ENCODE results near the gene MYCBPAP. TPM values are rescaled to one million over a fixed set of nuclear protein-coding genes. Genes with fewer than 3 reads are reported as not detected.

The MYCBPAP gene
- polyA plus RNA-seq, 1 experiment = 0.17 TPM

GRCh38 chr17:50487213-50488096, 20.8 kb upstream of the MYCBPAP start:
- TF ChIP-seq CTCF (IDR thresholded peaks at IDR 0.05; ENCODE audit: low read depth, low read length) = no peak
- Histone ChIP-seq H3K27ac (ENCODE audit: low read depth, low read length) (no peak overlapping the region), H3K9me3 (ENCODE audit: control insufficient read depth, insufficient read depth, low read length) (no peaks in the 10 kb centered on the region), H3K4me3 (ENCODE audit: low read depth, low read length) (no peak overlapping the region), H3K27me3 (ENCODE audit: control insufficient read depth, insufficient read depth, low read length) (peaks cover 5% of the 10 kb centered on the region)
- ChIA-PET POLR2A (no interaction called here), CTCF (interaction anchor here (2.3 kb wide), 1 partner anchor 8 kb away, joined by 9 read pairs; the partner anchor contains the start of gene RSAD1)
- DNase-seq (ENCODE audit: low read depth, low spot score) = no peak

- no peak for DNase-seq (ENCODE audit: low read depth, low spot score)
- no peak for TF ChIP-seq CTCF (IDR thresholded peaks at IDR 0.05; ENCODE audit: low read depth, low read length)
- Histone ChIP-seq H3K27ac (ENCODE audit: low read depth, low read length) (no peak overlapping the region), H3K9me3 (ENCODE audit: control insufficient read depth, insufficient read depth, low read length) (no peaks in the 10 kb centered on the region), H3K4me3 (ENCODE audit: low read depth, low read length) (no peak overlapping the region), H3K27me3 (ENCODE audit: control insufficient read depth, insufficient read depth, low read length) (peaks cover 5% of the 10 kb centered on the region)
- CTCF ChIA-PET = interaction anchor here (1.1 to 2.3 kb wide), 2 partner anchors 10 to 12 kb away, joined by 3 to 9 read pairs; partner anchors contain the start of gene RSAD1
- POLR2A ChIA-PET = no interaction called here
Observed at GRCh38 chr17:50488880-50489279, 19.4 kb upstream of the MYCBPAP start.

GRCh38 chr17:50491505-50491904, 16.7 kb upstream of the MYCBPAP start:
- POLR2A ChIA-PET = no interaction called here

GRCh38 chr17:50492214-50492613, 16.0 kb upstream of the MYCBPAP start:
- TF ChIP-seq CTCF (IDR thresholded peaks at IDR 0.05; ENCODE audit: low read depth, low read length) = no peak
- no peak overlapping the region for H3K4me3 ChIP-seq (ENCODE audit: low read depth, low read length)
- H3K9me3 ChIP-seq (ENCODE audit: control insufficient read depth, insufficient read depth, low read length) = no peaks in the 10 kb centered on the region
- CTCF ChIA-PET = interaction anchor here (1.0 to 2.2 kb wide), 2 partner anchors 8 to 9 kb away, joined by 4 to 6 read pairs; no protein-coding TSS in a partner anchor
- no peak for DNase-seq (ENCODE audit: low read depth, low spot score)
- H3K27me3 ChIP-seq (ENCODE audit: control insufficient read depth, insufficient read depth, low read length) = peaks cover 7% of the 10 kb centered on the region
- POLR2A ChIA-PET = no interaction called here
- H3K27ac ChIP-seq (ENCODE audit: low read depth, low read length) = no peak overlapping the region

More at GRCh38 chr17:50491505-50491904, 16.7 kb upstream of the MYCBPAP start:
- peaks cover 7% of the 10 kb centered on the region for H3K27me3 ChIP-seq (ENCODE audit: control insufficient read depth, insufficient read depth, low read length)
- H3K9me3 ChIP-seq (ENCODE audit: control insufficient read depth, insufficient read depth, low read length) = no peaks in the 10 kb centered on the region
- CTCF ChIA-PET = no interaction called here
- no peak overlapping the region for H3K4me3 ChIP-seq (ENCODE audit: low read depth, low read length)
- H3K27ac ChIP-seq (ENCODE audit: low read depth, low read length) = no peak overlapping the region
- no peak for TF ChIP-seq CTCF (IDR thresholded peaks at IDR 0.05; ENCODE audit: low read depth, low read length)
- no peak for DNase-seq (ENCODE audit: low read depth, low spot score)

- Histone ChIP-seq H3K9me3 (ENCODE audit: control insufficient read depth, insufficient read depth, low read length) (no peaks in the 10 kb centered on the region), H3K4me3 (ENCODE audit: low read depth, low read length) (no peak overlapping the region), H3K27ac (ENCODE audit: low read depth, low read length) (no peak overlapping the region), H3K27me3 (ENCODE audit: control insufficient read depth, insufficient read depth, low read length) (peaks cover 7% of the 10 kb centered on the region)
- CTCF ChIA-PET = interaction anchor here (1.2 to 2.2 kb wide), 4 partner anchors 9 to 201 kb away, joined by 3 to 9 read pairs (median 4); no protein-coding TSS in a partner anchor
- DNase-seq (ENCODE audit: low read depth, low spot score) = no peak
- no peak for TF ChIP-seq CTCF (IDR thresholded peaks at IDR 0.05; ENCODE audit: low read depth, low read length)
- POLR2A ChIA-PET = no interaction called here
Observed at GRCh38 chr17:50493744-50494143, 14.5 kb upstream of the MYCBPAP start.
